Tibial nerve (tissue), 4 donors: ENCODE data around the gene AXIN1.

Experiments
- CTCF ChIP-seq, 5 experiments: fragments of 200-600 bp in 3 of 5; fragments of 450-650 bp in 2 of 5; sonication (generic) in 3 of 5; IDR thresholded peaks; one replicate each; pipeline ENCODE4 v1.5.1; 2016 to 2019; ENCODE audit warnings: antibody characterized with exemption in 5 of 5, mild to moderate bottlenecking in 3 of 5, moderate library complexity in 2 of 5
- EP300 ChIP-seq, 2 donors: sonication (generic); formaldehyde crosslinking; IDR thresholded peaks; one replicate each; pipeline ENCODE4 v1.6.1; 2017; ENCODE audit warnings: antibody characterized with exemption in 2 of 2, mild to moderate bottlenecking in 1 of 2
- POLR2A ChIP-seq, 2 donors: fragments of 450-650 bp; IDR thresholded peaks; one replicate each; pipeline ENCODE4 v1.6.1; 2017; ENCODE audit warnings: antibody characterized with exemption in 2 of 2, mild to moderate bottlenecking in 2 of 2, moderate library complexity in 2 of 2

GRCh38 chr16:282491-282890 lies 70.0 kb downstream of the AXIN1 start:
- TF ChIP-seq CTCF (IDR thresholded peaks at IDR 0.05) (no peak), POLR2A (IDR thresholded peaks at IDR 0.05) (no peak), EP300 (IDR thresholded peaks at IDR 0.05) (no peak)
